MM.1S (cell line): ENCODE measurements around the gene PGBD1.

Source experiments
- EZH2 ChIP-seq: fragments of 300-600 bp; sonication (generic); optimal IDR thresholded peaks from 2 replicates; pipeline ENCODE3; 2017; ENCODE audit warnings: low read depth, mild to moderate bottlenecking, antibody characterized with exemption, low read length, mixed read lengths
- TF ChIP-seq, protein P1 (sequence below): fragments of 300-600 bp; sonication (generic); IDR thresholded peaks from 2 replicates; pipeline ENCODE4 v1.5.1; 2016; ENCODE audit warnings: antibody characterized with exemption, low read length, mixed read lengths

DNA sequence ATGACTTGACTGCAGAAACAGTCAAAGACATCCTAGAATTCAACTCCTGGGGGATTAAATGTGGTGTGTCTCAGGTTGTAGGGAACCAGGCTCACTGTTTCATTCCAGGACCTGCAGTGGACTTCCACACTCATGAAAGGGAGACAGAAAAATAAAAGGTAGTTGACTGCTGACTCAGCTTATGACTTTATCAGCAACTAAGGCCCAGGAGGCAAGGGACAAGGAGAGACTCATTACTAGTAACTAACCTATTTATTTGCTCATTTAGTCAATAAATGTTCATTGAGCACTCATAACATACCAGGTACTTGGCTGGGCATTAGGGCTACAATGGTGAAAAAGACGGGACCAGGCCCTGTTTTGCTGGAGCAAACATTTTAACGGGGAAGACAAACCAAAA, 51.7 kb downstream of the PGBD1 start:
- TF ChIP-seq, protein P1, sequence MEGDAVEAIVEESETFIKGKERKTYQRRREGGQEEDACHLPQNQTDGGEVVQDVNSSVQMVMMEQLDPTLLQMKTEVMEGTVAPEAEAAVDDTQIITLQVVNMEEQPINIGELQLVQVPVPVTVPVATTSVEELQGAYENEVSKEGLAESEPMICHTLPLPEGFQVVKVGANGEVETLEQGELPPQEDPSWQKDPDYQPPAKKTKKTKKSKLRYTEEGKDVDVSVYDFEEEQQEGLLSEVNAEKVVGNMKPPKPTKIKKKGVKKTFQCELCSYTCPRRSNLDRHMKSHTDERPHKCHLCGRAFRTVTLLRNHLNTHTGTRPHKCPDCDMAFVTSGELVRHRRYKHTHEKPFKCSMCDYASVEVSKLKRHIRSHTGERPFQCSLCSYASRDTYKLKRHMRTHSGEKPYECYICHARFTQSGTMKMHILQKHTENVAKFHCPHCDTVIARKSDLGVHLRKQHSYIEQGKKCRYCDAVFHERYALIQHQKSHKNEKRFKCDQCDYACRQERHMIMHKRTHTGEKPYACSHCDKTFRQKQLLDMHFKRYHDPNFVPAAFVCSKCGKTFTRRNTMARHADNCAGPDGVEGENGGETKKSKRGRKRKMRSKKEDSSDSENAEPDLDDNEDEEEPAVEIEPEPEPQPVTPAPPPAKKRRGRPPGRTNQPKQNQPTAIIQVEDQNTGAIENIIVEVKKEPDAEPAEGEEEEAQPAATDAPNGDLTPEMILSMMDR = no peak
- no peak for TF ChIP-seq EZH2
